Osteocyte (in vitro differentiated cells): ENCODE measurements around the gene ZBTB18. TPM values are rescaled to one million over a fixed set of nuclear protein-coding genes. Genes with fewer than 3 reads are reported as not detected.

ENCODE experiments used
- DNase-seq: peaks from one replicate; pipeline ENCODE4 v3.0.0; 2021; ENCODE audit warnings: mixed read lengths; ENCODE audit not compliant: unreplicated experiment; ENCODE audit errors: extremely low spot score
- H3K27ac Mint-ChIP-seq: one replicate; pipeline ENCODE4 v1.8.0; 2021; ENCODE audit warnings: mild to moderate bottlenecking, mixed read lengths; ENCODE audit not compliant: unreplicated experiment
- H3K27me3 Mint-ChIP-seq: one replicate; pipeline ENCODE4 v1.8.0; 2021; ENCODE audit warnings: mixed read lengths; ENCODE audit not compliant: unreplicated experiment
- H3K36me3 Mint-ChIP-seq: one replicate; pipeline ENCODE4 v1.8.0; 2021; ENCODE audit warnings: mixed read lengths; ENCODE audit not compliant: unreplicated experiment
- H3K4me1 Mint-ChIP-seq: one replicate; pipeline ENCODE4 v1.8.0; 2021; ENCODE audit warnings: mixed read lengths; ENCODE audit not compliant: unreplicated experiment
- H3K4me3 Mint-ChIP-seq: one replicate; pipeline ENCODE4 v1.8.0; 2021; ENCODE audit warnings: mild to moderate bottlenecking, moderate library complexity, mixed read lengths; ENCODE audit not compliant: unreplicated experiment
- H3K9me3 Mint-ChIP-seq: one replicate; pipeline ENCODE4 v1.8.0; 2021; ENCODE audit warnings: mixed read lengths; ENCODE audit not compliant: unreplicated experiment
- total RNA-seq: library from RNA; stranded (reverse); gene quantifications from 2 replicates; pipeline ENCODE4 v1.2.1, GENCODE V29; 2021
- TF ChIP-seq, protein P1 (sequence below): fragments of 200-600 bp; sonication (generic); IDR thresholded peaks from 2 replicates; pipeline ENCODE4 v1.5.0; 2021; ENCODE audit warnings: antibody characterized with exemption, mild to moderate bottlenecking, moderate library complexity

ZBTB18 gene
- total RNA-seq, 1 donor from 2014 or later, result 24.2 TPM

DNA sequence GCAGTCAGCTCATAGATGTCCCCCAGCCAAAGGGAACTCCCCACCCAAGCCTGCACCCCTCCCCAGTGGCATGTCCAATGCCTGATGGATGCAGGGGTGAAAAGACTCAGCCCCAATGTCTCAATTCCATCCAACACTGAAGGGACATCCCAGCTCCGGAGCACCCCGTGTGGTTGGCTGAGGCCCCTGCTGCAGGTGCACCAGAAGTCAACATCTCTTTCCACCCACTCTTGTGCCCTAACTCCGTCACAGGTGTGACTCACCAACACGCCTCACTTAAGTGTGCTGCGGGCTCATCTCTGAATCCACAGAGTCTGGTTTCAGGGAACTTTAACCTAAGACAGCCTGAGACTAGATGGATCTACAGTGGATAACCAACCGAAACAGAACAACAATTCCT lies 40.9 kb upstream of the ZBTB18 start:
- TF ChIP-seq, protein P1, sequence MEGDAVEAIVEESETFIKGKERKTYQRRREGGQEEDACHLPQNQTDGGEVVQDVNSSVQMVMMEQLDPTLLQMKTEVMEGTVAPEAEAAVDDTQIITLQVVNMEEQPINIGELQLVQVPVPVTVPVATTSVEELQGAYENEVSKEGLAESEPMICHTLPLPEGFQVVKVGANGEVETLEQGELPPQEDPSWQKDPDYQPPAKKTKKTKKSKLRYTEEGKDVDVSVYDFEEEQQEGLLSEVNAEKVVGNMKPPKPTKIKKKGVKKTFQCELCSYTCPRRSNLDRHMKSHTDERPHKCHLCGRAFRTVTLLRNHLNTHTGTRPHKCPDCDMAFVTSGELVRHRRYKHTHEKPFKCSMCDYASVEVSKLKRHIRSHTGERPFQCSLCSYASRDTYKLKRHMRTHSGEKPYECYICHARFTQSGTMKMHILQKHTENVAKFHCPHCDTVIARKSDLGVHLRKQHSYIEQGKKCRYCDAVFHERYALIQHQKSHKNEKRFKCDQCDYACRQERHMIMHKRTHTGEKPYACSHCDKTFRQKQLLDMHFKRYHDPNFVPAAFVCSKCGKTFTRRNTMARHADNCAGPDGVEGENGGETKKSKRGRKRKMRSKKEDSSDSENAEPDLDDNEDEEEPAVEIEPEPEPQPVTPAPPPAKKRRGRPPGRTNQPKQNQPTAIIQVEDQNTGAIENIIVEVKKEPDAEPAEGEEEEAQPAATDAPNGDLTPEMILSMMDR, result peak; percentile 9
- Mint-ChIP-seq H3K9me3 (no peaks in the 10 kb centered on the region), H3K4me3 (no peak overlapping the region), H3K27me3 (no peaks in the 10 kb centered on the region), H3K27ac (peak overlapping the region; percentile 79), H3K4me1 (peaks cover 20% of the 10 kb centered on the region), H3K36me3 (no peaks in the 10 kb centered on the region)
- DNase-seq, result no peak

GRCh38 chr1:244010703-244011123 lies 40.4 kb upstream of the ZBTB18 start:
- peak overlapping the region; percentile 16 for H3K4me3 Mint-ChIP-seq
- no peak for DNase-seq
- no peaks in the 10 kb centered on the region for H3K36me3 Mint-ChIP-seq
- no peaks in the 10 kb centered on the region for H3K27me3 Mint-ChIP-seq
- no peaks in the 10 kb centered on the region for H3K9me3 Mint-ChIP-seq
- TF ChIP-seq, protein P1, result no peak
- peaks cover 20% of the 10 kb centered on the region for H3K4me1 Mint-ChIP-seq
- peak overlapping the region; percentile 79 for H3K27ac Mint-ChIP-seq

- Mint-ChIP-seq H3K27ac (peak overlapping the region; percentile 79), H3K9me3 (no peaks in the 10 kb centered on the region), H3K4me3 (no peak overlapping the region), H3K4me1 (peaks cover 20% of the 10 kb centered on the region), H3K36me3 (no peaks in the 10 kb centered on the region), H3K27me3 (no peaks in the 10 kb centered on the region)
- TF ChIP-seq, protein P1, result no peak
- no peak for DNase-seq
Measured at GRCh38 chr1:244011271-244011670, 39.8 kb upstream of the ZBTB18 start.

- Mint-ChIP-seq H3K4me3 (no peak overlapping the region), H3K36me3 (no peaks in the 10 kb centered on the region), H3K4me1 (peaks cover 20% of the 10 kb centered on the region), H3K9me3 (no peaks in the 10 kb centered on the region), H3K27me3 (no peaks in the 10 kb centered on the region), H3K27ac (no peak overlapping the region)
- no peak for DNase-seq
- TF ChIP-seq, protein P1, result no peak
Measured at GRCh38 chr1:244011786-244012185, 39.3 kb upstream of the ZBTB18 start.

DNA sequence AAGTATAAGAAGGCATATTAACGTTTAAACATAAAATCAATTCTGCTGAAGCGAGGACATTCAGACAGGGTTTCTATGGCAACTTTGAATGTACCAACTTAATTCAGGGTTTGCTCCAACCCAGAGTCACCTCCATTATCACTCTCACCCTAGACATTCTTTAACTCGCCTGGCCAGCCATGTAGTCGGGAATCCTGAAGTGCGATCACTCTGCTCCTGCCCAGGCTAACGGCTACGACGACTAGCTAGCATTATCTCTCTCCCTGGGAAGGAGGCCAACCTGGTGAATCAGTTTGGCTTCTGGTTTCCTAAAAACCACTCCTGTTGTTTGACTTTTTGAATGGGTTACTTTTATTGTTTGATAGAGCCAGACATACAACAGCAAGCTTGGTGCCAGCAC lies 38.9 kb upstream of the ZBTB18 start:
- H3K4me3 Mint-ChIP-seq, result no peak overlapping the region
- H3K36me3 Mint-ChIP-seq, result no peaks in the 10 kb centered on the region
- H3K9me3 Mint-ChIP-seq, result no peaks in the 10 kb centered on the region
- no peak for DNase-seq
- H3K27ac Mint-ChIP-seq, result no peak overlapping the region
- TF ChIP-seq, protein P1, result no peak
- peaks cover 20% of the 10 kb centered on the region for H3K4me1 Mint-ChIP-seq
- H3K27me3 Mint-ChIP-seq, result no peaks in the 10 kb centered on the region
